Fibroblast of lung (primary cell): Measurements from ENCODE around the gene LASP1.

Source experiments
- EZH2 ChIP-seq: IDR thresholded peaks from 2 replicates; pipeline ENCODE4 v1.5.1; 2012; ENCODE audit warnings: low read length, control low read depth, mild to moderate bottlenecking; ENCODE audit errors: missing control alignments
- TF ChIP-seq, protein P1 (sequence below), 2 donors: IDR thresholded peaks in 1 of 2; conservative IDR thresholded peaks in 1 of 2; 1 replicate in 1 of 2; 2 replicates in 1 of 2; pipeline ENCODE4 v1.5.1; 2011 to 2012; ENCODE audit warnings: low read length in 2 of 2, control low read depth in 1 of 2, inconsistent platforms in 1 of 2, low read depth in 1 of 2, mild to moderate bottlenecking in 1 of 2

DNA sequence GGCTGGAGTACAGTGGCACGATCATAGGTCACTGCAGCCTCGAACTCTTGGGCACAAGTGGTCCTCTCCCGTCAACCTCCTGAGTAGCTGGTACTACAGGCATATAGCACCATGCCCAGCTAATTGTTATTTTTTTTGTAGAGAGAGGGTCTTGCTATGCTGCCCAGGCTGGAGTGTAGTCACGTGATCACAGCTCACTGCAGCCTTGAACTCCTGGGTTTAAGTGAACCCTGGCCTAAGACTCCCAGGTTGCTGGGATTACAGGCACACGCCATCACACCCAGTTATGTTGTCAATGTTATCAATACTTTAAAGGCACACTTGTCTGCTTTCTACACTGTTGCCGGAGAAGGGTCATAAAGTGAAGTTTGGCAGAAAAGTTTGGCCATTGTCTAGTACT lies 33.5 kb downstream of the LASP1 start:
- TF ChIP-seq, protein P1, sequence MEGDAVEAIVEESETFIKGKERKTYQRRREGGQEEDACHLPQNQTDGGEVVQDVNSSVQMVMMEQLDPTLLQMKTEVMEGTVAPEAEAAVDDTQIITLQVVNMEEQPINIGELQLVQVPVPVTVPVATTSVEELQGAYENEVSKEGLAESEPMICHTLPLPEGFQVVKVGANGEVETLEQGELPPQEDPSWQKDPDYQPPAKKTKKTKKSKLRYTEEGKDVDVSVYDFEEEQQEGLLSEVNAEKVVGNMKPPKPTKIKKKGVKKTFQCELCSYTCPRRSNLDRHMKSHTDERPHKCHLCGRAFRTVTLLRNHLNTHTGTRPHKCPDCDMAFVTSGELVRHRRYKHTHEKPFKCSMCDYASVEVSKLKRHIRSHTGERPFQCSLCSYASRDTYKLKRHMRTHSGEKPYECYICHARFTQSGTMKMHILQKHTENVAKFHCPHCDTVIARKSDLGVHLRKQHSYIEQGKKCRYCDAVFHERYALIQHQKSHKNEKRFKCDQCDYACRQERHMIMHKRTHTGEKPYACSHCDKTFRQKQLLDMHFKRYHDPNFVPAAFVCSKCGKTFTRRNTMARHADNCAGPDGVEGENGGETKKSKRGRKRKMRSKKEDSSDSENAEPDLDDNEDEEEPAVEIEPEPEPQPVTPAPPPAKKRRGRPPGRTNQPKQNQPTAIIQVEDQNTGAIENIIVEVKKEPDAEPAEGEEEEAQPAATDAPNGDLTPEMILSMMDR (conservative IDR thresholded peaks at IDR 0.05 in 1 of 2, IDR thresholded peaks at IDR 0.05 in 1 of 2; ENCODE audit: low read depth in 1 of 2, low read length in 2 of 2): no peak
- no peak for TF ChIP-seq EZH2
